Stimulated activated CD8-positive, alpha-beta memory T cell treated with anti-CD3 and anti-CD28 coated beads, Interleukin-4, amount 100 ng/mL, for 4 hours (primary cell): ENCODE data around the gene TMEM178B.
"Not testable (repeated sequence)": the region's sequence is repeated elsewhere in the genome, so short reads cannot be mapped to it uniquely, and the experiment has no call there.

Experiments
- DNase-seq, 2 donors: peaks; one replicate each; pipeline ENCODE4 v3.0.0-alpha.2; 2020; ENCODE audit warnings: low read depth in 2 of 2, low spot score in 1 of 2

TMEM178B gene

DNA sequence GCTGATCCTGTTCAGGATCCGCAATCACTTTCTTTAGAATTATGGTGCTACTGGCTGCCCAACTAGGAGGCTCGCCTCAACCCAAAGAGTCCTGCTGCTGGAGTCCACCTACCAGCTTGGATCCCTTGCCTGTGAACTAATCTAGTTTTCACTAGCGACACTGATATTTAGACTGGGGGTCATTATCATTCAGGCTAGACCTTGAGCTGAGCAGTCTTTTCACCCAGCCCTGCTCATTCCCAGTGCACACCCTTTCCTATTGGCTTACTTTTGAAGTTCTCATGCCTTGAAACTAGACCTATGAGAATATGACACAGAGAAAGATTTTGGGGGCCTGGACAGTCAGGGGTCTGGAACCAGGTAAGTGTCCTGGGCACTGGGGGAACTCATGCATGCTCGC, 107.9 kb downstream of the TMEM178B start:
- DNase-seq = no peak

DNA sequence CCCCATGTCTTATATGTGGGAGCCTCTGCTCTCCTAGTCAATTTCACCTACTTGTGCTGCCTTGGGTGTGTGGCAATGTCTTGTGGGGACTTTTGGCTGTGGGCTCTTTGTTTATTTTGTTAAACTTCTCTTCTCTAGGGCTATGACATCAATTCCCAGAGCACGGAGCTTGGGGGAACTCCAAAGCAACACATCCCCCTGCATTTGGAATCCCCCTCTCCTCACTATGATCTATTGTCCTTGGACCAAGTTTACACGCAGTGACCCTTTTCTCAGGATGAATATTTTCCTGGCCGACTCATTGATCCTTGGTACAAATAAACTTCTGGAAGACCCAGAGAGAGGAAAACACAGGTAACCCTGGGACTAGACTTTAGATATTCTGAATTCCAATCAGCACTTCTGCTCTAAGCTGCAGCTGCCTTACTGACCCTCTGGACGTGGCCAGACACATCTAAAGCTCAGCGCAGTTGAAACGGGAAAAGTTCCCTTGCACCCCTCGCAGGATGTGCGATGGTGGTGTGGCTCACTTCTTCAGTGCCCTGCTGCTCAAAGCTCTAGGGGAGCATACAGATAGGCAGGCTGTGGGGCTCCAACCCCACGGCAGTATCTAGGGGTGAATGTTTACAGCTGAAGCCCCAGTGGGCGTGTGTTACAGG, 110.8 kb downstream of the TMEM178B start:
- no peak for DNase-seq

DNA sequence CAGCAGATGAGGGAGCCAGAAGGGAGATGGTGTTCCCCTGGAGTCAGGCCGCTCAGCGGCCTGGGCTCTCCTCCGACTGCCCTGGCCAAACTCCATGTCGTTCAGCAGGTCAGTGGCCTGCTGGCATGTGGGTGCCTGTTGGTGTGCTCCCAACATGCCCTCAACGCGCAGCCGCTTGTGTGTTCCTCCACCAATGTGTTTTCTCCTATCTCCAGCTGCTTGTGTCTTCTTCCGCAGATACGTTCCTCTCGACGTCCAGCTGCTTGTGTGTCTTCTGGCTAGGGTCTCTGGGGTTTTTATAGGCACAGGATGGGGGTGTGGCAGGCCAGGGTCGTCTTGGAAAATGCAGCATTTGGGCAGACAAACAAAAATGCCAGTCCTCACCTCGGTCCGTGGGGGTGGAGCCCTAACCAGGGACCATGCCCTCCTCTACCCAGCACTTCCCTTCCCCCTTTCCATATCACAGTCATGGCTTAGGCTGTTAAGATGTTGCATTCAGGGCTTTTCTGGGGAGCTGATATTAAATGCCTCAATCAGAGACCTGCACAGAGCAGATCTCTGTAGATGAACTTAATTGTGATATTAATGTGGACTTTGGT, 111.6 kb downstream of the TMEM178B start:
- DNase-seq = no peak

DNA sequence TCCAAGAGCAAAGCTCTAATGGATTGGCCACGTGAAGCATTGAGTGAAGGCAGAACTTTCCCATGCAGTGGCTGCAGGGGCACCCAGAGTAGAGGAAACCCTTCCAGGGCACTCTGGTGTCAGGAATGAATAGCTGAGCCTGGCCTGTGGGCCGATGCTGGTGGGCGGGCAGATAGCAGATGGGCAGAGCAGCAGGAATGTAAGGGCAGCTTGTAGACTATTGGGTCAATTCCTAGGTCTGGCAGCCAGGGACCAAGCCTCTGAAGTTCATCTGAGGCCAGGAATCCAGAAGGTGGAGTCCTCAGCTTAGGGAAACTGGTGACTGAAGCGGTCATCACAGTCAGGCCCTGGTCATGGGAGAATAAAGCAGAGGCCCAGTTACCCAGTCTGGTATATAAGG, 115.4 kb downstream of the TMEM178B start:
- DNase-seq = no peak

DNA sequence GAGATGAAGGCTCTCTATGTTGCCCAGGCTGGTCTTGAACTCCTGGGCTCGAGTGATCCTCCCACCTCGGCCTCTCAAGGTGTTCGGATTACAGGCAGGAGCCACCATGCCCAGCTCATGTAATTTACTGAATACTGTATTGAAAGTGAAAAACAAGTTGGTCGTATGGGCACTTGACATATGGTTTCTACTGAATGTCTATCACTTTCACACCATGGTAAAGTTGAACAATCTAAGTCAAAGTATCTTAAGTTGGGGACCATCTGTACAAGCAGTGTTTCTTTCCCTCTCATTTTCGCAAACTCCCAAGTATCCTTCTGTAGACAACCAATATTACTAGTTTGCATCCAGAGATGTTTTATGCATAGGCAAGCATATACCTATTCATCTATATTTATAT, 116.6 kb downstream of the TMEM178B start:
- no peak for DNase-seq

DNA sequence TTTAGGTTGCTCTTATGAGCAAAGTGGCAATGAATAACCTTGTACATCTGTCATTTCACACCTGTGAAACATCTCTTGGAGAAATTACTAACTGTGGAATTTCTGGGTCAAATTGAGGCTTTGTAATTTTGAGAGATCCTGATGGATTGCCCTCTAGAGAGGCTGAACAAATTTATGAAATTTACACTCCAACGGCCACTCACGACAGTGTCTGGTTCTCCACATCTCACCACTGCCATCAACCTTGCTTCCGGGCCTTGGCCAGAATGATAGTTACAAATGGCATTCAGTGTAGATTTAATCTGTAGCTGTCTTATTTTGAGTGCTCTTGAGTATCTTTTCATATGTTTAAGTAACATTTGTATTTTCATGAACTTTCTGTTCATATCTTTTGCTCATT, 117.4 kb downstream of the TMEM178B start:
- DNase-seq = no peak

DNA sequence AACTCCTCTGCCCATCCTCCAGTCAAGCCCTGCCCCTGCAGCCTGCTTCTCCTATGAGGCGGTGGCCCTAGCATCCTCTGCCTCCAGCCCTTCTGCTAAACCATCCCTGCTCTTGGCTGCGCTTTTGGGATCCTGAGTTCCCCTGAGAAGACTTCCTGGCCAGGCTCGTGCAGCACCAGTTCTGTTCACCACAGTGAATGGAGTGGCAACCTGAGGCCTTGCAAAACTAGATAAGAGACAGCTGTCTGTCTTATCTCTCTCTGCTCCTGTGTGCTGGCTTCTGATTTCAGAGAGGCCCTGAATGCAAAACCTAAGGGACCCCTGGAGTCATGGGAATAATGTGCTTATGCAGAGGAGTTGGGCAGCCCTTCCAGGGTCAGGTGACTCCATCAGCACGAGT, 119.2 kb downstream of the TMEM178B start:
- no peak for DNase-seq

DNA sequence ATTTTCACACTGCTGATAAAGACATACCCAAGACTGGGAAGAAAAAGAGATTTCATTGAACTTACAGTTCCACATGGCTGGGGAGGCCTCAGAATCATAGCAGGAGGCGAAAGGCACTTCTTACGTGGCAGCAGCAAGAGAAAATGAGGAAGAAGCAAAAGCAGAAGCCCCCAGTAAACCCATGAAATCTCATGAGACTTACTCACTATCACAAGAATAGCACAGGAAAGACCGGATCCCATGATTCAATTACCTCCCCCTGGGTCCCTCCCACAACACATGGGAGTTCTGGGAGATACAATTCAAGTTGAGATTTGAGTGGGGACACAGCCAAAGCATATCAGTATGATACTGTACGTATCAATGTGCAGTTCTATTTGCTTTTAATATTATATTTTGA, 121.9 kb downstream of the TMEM178B start:
- DNase-seq = not testable (repeated sequence)

DNA sequence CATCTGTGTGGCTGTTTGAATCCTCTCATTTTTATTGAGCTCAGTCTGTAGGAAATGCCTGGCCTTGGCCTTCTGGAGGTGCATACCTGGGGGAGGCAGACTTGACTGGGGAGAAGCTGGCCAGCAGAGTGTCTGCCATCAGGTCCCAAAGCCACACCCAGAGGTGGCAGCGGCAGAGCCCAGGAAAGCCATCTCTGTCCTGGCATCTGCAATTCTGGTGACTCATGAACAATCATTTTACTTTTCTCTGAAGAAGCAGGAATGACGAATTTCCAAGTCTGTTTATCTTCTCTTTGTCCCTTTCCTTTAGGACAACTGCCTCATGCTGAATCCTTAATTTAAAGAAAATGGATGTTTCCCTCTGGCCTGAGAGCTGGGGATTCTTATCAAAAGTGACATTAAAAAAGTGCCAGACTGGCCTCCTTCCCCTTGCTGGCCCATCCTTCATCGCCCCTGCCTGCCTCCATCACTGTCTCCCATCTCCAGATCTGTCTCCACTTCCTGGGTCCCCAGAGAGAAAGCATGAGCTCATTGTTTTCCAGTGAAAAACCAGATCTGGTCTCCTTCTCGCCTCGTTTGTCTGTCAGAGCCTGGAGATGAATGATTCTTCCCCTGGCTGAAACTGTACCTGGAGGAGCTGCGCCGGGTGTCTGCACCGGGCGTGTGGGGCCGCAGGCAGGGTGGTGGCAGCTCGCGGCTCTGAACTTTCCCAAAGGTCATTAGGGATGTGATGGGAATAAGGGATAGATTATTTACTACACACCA, 124.5 kb downstream of the TMEM178B start:
- DNase-seq = no peak

DNA sequence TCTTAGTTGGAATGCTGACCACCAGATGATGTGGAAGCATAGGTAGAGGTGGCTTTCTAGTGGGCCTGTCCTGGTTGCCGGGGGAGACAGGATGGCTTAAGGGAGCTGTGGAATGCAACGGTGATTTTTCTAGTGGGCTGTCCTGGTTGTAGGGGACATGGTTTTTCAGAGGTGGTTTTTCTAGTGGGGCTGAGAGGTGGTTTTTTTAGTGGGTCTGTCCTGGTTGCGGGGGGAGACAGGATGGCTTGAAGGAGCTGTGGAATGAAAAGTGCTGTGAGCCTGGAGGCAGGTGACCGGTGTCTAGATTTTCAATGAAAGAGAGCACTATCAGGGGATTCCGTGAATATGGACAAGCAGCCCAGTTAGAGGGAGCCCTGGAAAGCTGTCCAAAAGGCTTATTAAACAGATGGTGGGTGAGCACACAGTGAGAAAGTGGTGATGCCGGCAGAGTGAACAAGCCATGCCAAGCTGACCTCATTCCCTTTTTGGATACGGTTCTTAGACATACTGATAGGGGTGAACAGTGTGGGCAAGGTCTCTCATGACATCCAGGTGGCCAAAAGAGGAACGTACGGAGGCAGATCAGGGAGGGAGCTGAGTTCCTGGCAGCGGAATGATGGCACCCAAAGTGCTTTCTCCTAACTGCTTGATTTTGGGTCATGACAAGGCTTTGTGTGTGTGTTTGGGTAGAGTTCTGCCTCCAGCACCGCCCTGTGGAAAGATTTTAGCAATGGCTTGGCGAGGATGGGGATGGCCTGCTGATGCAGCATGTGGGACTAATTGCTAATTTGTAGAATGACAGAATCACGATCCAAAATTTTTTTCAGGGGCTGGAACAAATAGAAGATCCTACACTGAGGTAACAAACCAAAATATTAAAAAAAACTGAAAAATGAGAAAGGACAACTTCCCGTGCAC, 126.6 kb downstream of the TMEM178B start:
- DNase-seq = no peak

DNA sequence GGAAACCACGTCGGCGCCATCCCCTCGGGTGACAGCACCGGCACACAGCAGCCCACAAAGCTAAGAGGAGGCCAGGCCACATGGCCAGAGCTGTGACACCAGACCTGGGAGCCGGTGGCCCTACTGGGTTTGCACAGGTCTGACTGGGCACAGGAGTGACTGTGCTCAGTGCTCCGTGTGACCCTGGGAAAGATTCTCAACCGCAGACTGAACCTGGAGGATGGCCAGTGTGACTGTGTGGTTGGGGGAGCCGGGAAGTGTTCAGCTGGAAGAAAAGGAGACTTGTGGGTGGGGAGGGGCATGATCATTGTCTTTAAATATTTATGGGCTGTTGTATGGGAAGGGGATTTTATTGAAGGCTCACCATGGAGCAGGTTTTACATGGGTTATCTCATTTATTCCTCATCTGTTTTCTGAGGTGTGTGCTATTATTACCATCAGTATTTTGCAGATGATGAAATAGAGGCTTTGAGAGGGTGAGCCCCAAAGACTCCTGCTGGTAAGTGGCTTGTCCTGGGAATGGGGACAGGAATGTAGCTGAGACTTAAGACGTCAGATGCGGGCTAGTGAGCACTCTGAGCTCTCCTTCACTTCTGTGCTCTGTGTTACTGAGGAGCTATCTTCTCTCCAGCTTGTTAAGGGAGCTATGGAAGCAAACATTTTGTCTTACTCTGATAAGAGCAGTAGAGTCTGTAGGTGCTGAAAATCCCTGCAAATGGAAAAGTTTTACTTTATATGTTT, 127.5 kb downstream of the TMEM178B start:
- DNase-seq = no peak

DNA sequence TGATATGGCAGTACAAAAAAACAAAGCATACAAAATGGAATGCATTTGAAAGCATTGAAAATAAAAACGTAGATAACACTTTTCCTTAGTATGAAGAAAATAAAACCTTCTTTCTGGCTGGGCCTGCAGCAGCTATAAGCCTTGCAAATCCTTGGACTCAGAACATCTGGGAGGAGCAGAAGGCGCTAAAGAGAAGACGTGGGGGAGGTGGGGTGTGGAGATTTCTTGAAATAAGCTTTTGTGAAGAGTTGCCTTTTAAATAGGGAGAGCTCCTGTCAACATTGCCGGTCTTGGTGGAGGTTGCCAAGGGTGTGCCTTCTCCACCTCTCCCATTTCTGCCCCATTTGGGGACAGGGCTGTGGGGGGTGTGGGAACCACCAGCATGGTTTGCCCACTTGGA, 128.7 kb downstream of the TMEM178B start:
- no peak for DNase-seq

DNA sequence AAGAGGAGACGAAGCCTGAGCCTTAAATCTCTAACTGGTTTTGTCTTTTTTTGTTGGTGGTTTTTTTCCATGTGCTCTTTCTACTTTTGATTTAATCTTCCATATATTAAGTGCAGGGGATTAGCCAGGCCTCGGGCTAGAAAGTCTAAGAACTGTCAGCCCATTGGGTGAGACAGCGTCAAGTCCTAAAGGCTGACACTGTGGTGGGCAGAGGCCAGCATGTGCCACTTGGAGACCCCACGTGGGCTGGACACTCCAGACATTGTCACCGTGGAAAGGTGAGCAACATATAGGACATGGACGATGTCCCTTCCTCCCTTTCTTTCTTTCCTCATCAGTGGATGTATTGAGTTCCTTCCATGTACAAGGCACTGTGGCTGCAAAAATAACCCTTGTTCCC, 129.3 kb downstream of the TMEM178B start:
- no peak for DNase-seq

DNA sequence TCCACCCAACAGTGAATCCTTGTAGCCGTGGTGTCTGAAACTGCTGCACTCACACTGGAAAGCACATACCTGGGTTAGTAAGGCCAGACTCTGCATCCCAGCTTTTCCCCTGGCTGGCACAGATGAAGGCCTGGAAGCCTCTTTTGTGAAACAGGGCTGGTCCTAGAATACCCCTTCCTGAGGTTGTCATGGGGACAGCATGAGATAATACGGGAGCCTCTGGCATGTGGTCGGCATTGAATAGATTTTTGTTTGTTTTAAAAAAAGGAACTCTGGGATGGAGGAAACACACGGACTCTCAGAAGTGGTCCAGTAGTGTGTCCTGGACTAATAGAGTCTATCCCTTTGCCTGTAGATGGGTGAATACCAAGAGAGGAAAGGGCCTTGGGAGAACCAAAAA, 129.7 kb downstream of the TMEM178B start:
- DNase-seq = no peak

DNA sequence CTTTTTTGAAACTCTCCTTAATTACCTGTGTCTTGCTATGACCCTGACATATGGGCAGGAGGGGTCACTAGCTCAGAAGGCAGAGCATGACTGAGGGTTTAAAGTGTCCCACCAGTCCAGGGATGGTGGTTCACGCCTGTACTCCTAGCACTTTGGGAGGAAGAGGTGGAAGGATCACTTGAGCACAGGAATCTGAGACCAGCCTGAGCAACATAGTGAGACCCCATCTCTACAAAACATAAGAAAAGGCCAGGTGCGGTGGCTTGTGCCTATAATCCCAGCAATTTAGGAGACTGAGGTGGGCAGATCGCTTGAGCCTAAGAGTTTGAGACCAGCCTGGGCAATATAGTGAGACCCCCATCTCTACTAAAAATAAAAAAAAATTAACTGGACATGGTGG, 133.8 kb downstream of the TMEM178B start:
- no peak for DNase-seq

DNA sequence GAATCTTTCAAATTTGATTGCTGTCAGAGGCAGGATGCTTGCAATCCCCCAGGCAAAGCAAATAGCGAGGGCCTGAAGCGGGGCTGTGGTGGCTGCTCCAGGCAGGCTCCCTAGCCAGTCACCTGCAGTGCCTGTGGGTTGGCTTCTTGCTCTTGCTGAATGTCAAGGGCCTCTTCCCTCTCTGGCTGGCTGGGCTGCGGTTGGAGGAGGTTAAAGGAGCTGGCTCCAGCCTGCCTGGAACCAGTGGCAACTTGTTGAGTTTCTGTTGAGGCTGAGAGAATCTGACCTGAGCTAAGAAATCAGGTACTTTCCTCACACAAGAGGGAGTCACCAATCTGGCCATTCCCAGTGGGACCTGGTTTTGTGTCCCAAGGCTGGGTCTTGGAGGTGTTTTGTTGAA, 134.7 kb downstream of the TMEM178B start:
- DNase-seq = no peak

DNA sequence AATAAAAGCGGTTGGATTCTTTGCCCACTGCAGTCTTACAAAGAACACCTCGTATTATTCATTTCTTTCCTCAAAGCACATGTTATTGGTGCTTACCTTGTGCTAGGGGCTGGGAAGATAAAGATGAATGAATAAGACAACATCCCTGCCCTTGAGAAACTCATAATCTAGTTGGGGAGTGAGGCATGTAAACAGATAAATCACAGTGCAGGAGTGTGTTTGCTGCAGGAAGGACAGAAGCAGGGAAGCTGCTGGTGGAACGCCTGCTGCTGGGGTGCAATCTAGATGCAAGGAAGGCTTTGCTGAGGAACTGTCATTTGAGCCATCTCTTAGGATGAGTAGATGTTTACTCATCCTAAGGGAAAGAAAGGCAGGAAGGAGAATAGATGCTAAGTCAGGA, 135.6 kb downstream of the TMEM178B start:
- no peak for DNase-seq

DNA sequence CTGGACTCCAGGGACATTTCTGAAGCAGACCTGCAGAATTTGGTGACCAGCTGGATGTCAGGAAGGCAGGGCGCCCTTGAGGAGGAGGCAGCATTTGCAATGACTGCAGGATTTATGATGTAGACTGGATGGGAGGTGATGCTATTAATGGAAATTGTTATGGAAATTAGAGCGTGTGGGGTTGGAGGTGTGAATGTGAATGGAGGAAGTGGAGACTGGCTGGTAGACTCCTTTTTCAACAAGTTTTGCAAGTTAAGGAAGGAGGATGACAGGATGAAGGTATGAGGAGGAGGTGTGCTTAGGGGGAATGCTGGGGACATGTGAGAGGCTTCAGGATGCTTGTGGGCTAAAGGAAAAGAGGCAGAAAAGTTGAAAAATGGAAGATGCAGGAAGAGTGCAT, 137.0 kb downstream of the TMEM178B start:
- DNase-seq = no peak

DNA sequence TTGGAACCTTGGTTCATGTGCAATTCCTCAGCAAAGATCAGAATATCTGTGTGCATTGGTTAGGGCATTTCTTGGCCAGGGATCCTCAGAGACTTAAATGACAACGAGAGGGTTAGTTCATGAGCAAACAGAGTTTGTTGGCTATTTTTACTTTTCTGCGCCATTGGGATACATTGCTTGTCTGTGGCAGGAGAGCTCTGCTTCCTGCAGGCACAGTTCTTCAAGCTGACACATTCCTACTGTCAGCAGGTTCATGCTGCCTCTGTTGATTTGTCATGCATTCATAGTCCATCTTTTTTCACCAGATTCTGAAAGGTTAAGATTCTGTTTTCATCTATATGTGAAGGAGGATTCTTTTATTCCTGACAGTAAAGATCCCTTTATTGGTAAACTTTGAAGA, 139.4 kb downstream of the TMEM178B start:
- DNase-seq = no peak

DNA sequence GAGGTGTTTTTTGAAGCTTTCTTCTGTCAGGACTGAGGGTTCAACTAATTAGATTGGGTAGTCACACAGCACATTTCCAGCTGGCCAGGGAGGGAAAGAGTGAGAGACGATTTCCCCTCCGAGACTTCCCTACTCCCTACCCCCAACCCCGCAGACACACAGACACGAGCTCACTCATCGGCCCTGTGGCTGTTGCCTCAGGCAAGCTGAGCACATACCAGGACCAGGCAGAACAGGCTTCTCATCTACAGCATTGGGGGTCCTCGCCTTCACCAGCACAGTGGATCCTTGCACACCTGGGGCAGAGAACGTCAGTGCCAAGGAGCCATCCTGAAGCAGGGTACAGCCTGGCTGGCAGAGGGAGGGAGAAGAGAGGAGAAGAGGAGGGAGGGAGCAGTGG, 144.1 kb downstream of the TMEM178B start:
- DNase-seq = no peak

DNA sequence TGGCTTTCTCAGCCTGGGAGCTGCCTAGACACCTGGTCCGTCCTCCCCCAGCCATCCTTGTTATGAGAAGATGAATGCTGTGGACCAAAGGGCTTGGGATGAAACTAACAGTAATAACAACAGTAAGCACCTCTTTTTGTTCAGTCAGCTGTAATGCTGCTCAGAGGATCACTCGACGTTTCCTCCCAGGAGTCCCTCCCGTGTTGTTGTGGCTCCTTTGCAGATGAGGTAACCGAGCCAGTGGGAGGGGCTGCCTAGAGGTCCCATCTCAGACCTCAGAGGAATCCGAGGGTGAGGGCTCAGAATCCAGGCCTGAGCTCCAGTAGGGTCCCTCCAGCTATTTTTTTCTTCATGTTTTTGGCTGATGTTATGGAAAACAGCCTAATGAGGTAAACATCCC, 145.1 kb downstream of the TMEM178B start:
- DNase-seq = no peak
